Stimulated activated CD8-positive, alpha-beta memory T cell treated with anti-CD3 and anti-CD28 coated beads, Interleukin-7, amount 100 ng/mL, for 4 hours (primary cell): ENCODE data around the gene CAMK4.

ENCODE experiments used
- DNase-seq, 2 donors: peaks; one replicate each; pipeline ENCODE4 v3.0.0-alpha.2; 2020; ENCODE audit warnings: low read depth in 2 of 2

Gene CAMK4

DNA sequence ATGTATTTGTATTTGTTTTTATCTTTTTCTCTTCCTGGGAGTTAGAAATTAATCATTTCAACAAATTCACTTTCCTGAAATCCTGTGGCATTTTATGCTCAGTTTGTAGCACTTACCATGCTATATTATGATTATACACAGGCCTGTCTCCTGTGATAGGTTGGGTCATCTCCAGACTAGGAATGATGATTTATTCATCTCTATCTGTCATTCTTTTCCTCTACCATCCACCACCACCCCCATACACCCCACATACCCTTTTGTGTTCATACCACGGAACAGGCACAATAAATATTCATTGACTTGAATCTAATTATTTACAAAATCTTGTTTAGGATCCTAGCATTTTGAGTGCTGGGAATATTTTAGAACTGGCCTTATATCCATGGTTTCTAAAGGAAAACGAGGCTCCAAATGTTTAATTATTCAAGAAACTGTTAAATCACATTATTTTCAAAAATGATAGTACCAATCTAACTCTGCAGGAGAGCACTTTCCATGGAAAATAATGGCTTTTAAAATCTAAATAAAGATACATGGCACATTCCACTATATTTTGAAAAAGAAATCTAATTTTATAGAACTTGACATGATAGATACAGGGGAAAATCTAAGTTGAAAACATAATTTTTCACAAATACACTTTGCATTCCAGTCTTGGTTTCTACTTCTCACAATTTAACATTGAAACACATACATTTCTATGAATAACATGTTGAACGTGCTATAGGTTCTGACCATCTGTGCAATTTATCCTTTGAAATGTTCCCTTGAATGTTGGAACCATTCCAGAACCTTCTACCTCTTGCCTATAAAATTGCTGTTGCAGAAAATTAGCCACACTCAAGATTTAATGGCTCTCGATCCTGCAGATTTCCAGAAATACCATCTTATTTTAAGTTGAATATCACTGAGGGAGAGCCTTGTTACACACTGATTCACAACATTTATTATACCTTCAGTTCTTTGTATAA, 198.8 kb downstream of the CAMK4 start:
- DNase-seq, result no peak

DNA sequence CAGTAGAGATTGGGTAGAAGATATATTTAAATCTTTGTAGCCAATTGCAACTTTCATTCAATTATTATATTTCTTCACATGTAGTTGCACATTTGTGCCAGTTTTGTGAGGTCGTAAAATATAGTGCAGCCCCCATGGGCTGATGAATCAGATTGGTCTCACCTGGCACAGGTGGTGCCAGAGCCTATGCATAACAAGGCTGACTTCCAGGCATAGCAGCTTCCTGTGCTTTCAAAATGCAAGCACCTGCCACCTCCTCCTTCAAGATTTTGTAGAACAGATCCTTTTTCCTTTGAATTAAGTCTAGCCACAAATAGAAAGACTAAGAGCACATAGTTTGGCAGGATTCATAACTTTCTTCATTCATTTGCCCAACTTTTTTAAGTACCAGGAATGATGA, 201.0 kb downstream of the CAMK4 start:
- no peak for DNase-seq

DNA sequence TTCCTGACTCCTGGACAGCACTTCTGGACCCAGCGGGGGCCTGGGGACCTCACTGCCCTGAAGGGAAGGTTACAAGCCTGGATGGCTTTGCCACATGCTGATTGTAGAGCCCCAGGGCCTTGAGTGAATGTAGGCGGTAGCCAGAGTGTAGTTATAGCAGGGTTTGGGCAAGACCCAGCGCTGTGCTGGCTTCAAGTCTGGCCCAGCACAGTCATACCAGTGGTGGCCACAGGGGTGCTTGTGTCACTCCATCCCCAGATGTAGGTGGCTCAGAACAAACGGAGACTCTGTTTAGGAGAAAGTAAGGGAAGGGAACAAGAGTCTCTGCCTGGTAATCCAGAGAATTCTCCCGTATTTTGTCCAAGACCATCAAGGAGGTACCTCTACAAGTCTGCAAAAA, 203.6 kb downstream of the CAMK4 start:
- no peak for DNase-seq

DNA sequence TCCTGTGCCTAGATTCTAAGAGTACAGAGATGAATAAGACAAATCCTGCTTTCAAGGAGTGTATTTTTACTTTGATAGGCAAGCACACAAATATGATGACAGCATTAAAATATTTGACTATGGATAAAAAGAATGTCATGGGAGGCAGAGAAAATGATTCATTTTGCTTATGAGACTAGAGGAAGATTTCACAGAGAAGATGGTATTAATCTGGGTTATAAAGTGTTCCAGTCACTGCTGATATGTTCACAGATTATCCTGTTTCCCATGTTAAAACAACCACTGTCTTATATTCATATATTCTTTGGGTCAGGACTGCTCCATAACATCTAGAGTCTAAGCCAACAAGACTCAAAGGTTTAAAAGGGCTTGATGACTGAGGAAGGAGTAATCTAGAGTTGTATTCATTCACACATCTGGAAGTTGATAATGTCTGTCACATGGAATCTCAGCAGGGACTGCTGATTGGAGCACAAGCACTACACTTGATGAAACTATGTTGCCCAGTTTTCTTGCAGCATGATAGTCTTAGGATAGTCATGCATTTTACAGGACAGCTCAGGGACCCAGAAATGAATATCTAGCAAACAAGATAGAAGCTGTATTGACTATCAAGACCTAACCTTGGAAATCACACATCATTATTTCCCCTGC, 208.8 kb downstream of the CAMK4 start:
- no peak for DNase-seq

DNA sequence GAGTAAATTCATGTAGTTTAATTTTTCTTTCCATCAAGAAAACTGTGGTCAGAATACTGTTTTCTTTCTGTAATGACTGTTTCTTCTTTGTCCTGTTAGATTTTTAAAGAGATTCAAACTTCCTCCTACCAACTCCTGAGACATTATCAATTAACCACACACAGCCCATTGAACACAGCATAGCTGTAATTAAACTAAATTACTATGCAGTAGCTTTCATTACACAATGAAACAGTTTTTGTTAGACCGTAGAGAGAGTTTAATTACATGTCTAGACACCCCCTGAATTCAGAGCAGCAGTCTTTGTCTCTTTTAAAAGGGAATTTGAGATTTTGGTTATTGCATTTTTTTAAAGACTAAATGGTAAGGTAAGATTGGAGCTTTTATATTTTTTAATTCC, 210.6 kb downstream of the CAMK4 start:
- no peak for DNase-seq

DNA sequence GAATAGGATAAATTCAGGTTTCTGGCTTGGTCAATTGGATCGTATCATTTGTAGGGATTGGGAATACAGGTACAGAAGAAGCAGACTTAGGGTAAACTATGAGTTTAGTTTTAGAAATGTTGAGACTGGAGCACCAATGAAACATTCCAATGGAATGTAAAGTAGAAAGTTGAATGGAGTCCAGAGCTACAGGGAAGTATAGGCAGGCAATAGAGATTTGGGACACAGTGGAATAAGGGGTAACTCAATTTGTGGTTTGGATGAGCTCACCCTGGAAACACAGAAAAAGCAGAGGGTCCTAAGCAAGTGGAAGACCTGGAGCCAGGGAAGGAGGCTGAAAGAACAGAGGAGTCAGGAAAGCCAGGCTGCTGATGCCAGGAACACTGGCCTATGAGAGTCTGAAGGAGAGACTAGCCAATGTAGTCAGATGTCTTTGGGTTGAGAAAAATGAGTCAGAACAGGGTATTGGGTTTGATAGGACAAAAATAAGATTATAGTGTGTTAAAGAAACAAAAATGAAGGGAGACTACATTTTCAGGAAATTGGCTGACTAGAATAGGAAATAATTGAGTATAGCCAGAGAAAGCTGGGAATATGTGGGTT, 215.4 kb downstream of the CAMK4 start:
- DNase-seq, result no peak

DNA sequence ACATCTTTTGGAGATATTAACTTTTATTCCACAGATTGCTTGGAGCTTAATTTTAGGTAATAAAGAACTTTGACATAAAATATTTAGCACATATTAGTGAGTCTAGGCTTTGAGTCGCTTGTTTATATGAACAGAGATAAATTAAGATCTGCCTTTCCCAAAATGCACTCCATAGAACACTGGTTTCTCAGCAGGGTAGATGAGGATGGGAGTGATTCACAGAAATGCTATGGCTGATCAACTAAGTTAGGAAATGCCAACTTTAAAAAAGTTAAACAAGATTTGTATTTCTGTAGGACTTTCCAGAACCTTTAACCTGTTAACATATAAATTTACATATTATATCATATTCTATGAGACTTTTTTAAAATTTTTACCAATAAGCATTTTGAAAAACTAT, 222.9 kb downstream of the CAMK4 start:
- DNase-seq, result no peak

DNA sequence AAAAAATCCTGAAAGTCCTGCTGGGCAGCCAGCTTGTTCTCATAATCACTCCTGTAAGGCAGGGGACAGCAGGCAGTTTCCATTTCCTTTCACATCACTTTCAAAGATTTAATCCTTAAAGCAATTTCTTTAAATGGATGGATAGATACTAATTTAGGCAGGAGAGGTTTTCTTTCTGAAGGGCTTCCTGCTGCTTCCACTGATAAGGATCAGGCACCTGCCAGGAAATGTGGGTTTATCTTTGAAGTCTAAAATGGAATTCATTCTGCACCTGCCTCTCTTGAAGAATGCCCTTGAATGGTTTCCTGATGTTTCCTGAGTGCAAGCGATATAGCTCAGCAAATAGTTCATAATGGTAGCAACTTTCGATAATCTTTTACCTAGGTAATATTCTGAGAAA, 223.6 kb downstream of the CAMK4 start:
- no peak for DNase-seq

DNA sequence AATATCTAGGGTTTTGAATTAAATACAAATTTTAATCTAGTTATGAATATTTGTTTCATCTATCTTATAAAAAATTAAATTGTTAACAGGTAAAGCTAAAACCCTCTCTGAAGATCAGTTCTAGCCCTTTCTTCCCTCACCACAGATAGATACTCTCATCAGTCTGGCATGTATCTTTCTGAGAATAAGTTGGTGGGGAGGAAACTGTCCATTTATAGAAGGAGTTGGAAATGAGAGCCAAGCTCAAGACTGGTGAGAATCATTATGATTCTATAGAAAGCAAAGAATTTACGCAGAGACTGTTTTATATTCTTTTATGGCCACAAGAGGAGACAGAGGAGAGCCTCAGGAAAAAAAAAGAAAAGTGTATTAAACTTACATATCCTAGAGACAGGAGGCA, 229.1 kb downstream of the CAMK4 start:
- no peak for DNase-seq

DNA sequence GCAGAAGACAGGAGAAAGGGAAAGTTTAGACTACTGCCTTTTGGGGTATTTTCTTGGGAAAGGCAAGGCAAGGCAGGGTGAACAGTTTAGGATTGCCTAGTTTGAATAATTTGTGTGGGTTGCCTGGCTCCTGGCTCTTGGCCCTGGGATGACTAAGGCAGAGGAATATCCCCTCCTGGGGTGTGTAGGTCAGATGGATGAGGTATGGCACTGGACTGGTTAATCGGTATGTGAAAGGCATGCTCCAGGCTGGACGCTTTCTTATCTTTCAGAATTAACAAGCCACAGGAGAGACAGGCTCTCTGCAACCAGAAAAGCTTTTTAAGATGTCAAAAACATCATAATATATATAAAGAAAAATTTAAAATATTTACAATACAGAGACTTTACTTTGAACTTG, 229.6 kb downstream of the CAMK4 start:
- no peak for DNase-seq

DNA sequence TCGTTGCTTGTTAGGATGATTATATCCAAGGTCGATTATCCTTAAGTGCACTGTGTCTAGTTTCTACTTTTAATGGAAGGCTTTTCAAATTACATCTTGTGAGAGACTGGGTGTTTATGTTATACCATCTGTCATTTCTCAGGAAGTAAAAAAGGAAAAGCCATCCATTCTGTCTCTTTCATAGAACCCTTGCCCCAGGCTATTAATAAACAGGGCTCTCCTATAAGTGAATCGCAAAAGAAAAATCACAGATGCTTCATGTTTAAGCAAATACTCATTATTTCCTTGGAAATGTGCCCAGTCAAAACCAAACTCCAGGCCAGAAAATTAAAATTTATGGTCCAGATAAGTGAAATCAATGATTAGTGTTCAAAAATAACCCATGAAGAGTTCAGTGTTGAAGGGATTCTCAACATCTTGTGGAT, 230.0 kb downstream of the CAMK4 start:
- DNase-seq, result no peak

DNA sequence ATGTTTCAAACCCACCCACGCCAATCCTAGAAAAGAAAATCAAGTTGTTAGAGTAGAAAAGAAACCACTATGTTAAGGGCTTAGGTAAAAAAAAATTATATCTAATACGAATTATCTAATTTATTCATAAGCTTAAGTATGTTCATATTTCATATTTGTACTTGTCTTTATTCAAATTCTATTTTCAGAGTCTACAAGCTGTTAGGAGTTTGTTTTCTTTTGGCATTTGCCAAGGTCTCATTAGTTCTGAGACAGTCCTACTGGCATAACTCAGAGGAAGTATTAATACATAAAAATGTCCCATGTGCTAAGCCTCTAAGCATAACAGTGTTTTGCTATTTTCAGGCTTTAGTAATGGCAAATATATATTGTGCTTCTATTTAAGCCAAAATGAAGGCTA, 230.6 kb downstream of the CAMK4 start:
- no peak for DNase-seq

DNA sequence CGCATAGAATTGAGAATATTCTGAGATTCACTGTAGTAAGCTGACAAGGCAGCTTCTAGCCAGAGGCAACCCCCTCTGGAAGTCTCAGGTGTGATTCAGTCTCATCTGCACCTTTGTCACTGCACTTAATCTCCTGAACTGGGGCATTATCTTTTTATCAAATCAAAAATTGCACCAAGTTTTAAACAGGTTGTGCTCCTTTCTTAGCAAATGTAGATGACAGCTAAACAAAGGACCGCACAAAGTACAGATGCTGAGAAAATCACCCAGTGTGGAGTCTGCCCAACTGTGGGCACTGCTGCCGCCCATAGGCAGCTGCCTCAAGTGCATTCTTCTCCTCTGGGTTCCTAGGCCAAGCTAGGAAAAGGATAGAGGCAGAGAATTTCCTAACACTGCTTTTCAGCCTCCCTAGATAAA, 237.1 kb downstream of the CAMK4 start:
- DNase-seq, result no peak

DNA sequence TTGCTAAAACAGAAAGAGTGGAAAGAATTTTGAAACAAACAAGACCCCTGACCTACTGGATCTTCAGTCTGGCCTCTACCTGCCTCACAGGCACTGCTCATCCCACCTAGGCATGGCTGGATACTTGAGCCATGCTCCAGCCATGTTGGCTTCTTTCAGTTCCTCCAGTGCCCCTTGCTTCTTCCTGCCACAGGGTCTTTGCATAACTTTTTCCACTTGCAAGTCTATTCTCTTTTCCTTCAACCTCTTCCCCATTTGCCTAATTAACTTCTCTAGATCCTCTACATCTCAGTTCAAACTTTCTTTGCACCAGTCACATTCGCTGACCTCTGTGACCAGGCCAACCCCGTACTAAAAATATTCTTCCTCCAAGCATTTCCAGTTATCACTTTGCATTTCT, 237.8 kb downstream of the CAMK4 start:
- DNase-seq, result no peak

DNA sequence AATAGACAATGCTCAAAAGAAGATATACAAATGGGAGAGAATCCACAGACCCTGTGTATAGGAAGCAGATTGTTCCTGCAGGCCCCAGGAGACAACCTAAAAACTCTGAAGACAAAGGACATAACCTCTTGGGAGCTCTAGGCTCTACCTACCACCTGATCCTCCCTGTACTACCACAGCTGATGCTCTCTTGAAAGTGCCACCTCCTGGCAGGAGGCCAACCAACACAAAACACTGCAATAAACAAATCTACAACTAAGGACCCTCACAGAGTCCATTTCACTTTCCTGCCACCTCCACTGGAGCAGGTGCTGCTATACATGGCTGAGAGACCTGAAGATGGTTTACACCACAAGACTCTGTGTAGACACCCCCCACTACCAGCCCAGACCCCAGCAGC, 239.1 kb downstream of the CAMK4 start:
- no peak for DNase-seq

DNA sequence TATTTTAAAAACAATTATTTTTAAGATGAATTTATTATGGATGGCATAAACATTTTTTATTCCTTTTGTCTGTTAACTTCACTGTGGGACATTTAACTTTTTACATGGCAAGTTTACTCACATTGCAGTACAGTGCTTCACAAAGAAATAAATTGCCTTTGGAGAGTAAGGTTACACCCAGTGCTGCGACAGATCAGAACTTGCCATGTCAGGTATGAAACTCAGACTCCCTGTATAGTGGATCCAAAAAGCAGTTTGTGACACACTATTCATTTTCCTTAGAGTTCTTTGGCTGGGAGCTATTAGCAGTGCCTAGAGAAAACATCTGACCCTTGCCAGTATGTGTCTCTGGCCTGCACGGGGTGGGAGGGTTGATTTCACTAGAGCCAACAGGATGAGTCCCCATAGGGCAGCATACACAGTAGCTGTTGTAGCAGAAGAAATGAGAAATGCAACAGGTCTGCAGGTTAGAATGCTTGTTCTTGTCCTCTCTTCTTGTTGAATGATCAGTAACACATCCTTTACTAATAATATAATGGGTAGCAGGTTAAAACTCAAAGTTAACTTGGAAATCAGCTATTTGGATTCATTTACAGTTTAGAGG, 245.2 kb downstream of the CAMK4 start:
- no peak for DNase-seq

DNA sequence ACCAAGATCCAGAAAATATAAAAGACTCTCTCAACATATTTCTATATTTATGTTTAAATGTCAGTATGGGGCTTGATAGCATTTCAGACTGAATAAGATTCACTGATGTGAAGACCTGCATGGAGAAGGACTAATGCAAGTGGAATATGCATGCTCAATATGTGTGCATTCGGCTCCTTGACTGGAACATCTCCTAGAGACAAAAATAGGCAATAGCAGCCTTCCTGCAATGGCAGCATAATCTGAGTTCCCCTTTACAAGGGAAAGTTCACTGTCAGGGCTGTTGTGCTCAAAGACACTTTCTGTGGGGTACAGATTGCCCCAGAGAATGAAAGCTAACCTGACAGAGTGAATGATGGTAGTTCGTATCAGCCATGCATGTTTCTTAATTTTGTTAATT, 245.7 kb downstream of the CAMK4 start:
- DNase-seq, result no peak

DNA sequence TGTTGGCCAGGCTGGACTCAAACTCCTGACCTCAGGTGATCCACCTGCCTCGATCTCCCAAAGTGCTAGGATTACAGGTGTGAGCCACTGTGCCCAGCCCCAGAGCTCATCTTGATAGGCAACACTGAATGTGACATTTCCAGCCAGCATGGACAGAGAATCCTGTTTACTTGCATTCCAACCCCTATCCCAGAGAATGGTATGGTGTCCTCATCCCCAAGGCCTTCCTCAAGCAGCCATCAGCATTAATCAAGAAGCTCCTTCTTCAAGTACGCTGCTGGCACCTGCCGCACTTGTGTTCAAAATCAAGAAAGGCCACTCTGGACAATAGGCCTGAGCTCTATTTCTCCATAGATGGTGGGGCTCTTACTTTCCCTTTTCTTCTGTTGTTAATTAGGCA, 247.9 kb downstream of the CAMK4 start:
- DNase-seq, result no peak

DNA sequence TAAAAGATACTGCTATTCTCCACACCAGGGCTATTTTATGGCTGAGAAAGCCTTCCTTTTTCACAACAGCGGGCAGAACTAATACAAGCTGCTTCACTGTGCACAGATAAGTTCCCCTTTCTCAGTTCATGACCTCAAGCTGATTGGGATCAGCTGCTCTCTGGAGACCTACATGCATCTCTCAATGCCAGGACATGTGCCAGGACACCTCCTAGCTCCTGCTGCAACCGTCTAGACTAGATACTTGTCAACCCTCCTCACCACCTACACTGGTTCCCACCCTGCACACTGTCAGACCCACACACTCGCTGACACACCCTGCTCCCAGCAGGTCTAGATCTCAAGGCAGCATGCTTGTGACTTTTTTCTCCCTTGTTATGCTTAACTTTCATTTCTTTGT, 248.4 kb downstream of the CAMK4 start:
- no peak for DNase-seq

DNA sequence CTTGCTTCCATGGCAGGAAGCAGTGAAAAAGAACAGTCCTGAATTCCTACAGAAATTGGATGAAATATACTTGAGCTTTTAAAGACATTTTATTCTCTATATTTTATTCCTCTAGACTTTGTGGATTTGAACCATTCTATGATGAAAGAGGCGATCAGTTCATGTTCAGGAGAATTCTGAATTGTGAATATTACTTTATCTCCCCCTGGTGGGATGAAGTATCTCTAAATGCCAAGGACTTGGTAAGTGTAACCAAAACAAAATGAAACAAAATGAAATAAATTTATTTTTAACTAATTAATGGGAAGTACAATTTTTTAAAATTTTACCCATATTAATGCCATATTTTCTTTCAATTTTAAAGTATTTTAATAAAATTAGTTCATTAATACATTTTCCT, 254.1 kb downstream of the CAMK4 start:
- DNase-seq, result no peak

DNA sequence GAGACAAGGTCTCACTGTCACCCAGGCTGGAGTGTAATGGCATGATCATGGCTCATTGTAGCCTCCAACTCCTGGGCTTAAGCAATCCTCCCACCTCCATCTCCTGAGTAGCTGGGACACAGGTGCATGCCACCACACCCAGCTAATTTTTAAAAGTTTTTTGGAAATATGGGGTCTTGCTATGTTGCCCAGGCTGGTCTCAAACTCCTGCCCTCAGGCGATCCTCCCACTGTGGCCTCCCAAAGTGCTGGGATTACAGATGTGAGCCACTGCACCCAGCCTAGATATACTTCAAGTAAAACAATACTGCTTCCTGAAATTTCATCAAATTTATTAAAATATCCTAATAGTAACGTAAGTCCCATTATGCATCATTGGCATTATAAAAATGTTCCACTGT, 254.7 kb downstream of the CAMK4 start:
- DNase-seq, result no peak

DNA sequence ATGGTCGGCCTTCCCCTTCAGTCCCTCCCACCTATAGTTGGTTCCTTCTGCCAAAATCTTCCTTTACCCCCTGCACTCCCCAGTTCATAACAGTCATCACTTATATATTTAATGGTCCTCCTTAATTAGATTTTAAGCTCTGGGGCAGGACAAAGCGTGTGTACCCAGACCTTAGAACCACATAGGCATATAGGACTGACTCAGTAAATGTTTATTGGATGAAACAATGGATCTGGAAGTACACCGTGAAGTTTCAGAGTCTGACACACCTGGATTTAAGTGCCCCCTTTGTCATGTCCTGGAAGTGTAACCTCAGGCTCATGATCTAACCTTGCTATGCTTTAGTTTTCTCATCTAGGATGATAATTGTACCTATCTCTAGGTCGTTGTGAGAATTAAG, 256.2 kb downstream of the CAMK4 start:
- DNase-seq, result no peak
